ENCODE data around the gene TMSB15C. TPM values are rescaled to one million over a fixed set of nuclear protein-coding genes. Genes with fewer than 3 reads are reported as not detected.

The TMSB15C gene
- 3.3 and 6.2 TPM in 2 replicates for total RNA-seq

DNA sequence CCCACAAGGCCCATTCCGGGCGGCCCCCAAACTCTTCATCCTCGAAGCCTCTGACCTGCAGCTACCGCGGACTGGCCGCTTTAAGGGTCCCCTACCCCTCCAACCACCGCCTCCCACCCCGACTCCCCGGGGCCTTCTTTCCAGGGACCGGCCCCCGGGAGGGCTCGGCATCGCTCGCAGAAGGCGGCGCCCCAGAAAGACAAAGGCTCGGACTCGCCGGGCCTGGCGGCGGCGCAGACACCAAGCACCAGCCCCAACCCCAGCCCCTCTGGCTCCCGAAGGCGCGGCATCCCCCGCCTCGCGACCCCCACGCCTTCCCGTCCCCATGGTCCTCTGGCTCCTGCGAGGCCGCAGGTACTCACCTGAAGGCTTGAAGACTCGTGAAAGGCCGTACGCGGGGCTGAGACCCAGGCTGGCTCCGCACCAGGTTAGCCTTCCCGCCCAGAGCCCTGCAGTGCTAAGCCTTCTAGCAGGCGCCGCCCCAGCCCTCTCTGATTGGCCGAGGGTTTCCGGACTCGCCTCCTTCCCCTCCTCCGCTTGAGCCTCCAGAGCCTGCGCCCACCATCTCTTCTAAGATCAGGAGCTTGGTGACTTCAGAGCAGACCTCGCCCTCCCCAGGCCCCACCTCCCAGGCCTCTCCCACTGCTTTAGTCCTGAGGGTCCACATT lies at the start of gene TMSB15C:
Gene TMSB15C, minus strand, starts transcription at position 459 of the 668 bp plus-strand sequence.

GRCh38 chrX:104112326-104112951 lies 36.4 kb upstream of the TMSB15C start, which contains the start of gene ZCCHC18:
Gene ZCCHC18 (plus strand): TSS chrX:104112523. CDS start chrX:104114112, 1,589 bp downstream.

GRCh38 chrX:104039689-104040505 lies 36.1 kb downstream of the TMSB15C start, which contains the start of gene H2BW2:
Gene H2BW2 (plus strand): TSS chrX:104039956. CDS start chrX:104039995, 39 bp downstream.

Other genes starting within 250 kb of the TMSB15C start
- under 0.01 TPM in 2 replicates for gene RAB9B, start 244.0 kb downstream of the TMSB15C start, total RNA-seq
- gene TMSB15B, start 113.6 kb downstream of the TMSB15C start, total RNA-seq: 9.1 and 11.8 TPM in 2 replicates
- gene H2BW1, start 62.5 kb downstream of the TMSB15C start, total RNA-seq: not detected in 2 replicates
- gene H2BW2, start 36.3 kb downstream of the TMSB15C start, total RNA-seq: not detected in 2 replicates
- gene ZCCHC18, start 36.3 kb upstream of the TMSB15C start, total RNA-seq: 0.34 and 0.59 TPM in 2 replicates
- 4.7 and 4.9 TPM in 2 replicates for gene SLC25A53, start 80.8 kb upstream of the TMSB15C start, total RNA-seq
- 6.5 and 9.8 TPM in 2 replicates for gene FAM199X, start 90.2 kb upstream of the TMSB15C start, total RNA-seq
- not detected in 2 replicates for gene ESX1, start 178.7 kb upstream of the TMSB15C start, total RNA-seq

Measured in bronchus fibroblast of lung (primary cell).